HEK293T (cell line): ENCODE data around the gene ZNF789.

Experiments
- CTCF ChIA-PET: fragments of 350-600 bp; formaldehyde crosslinking; extraction: SDS; loops from one replicate; lab custom pipeline; 2021; ENCODE audit warnings: antibody characterized with exemption, inconsistent platforms; lab: Yijun Ruan, JAX
- POLR2A ChIA-PET: fragments of 350-600 bp; formaldehyde crosslinking; extraction: SDS; loops from one replicate; lab custom pipeline; 2020; ENCODE audit warnings: antibody characterized with exemption, inconsistent platforms; lab: Yijun Ruan, JAX
- DNase-seq: peaks from one replicate; pipeline ENCODE4 v3.0.0; 2012; ENCODE audit warnings: mixed read lengths; ENCODE audit errors: extremely low spot score
- ARNT ChIP-seq: fragments of 450-650 bp; IDR thresholded peaks from 2 replicates; pipeline ENCODE4 v1.6.1; 2017; ENCODE audit warnings: mild to moderate bottlenecking
- BHLHE40 ChIP-seq: fragments of 450-650 bp; IDR thresholded peaks from 2 replicates; pipeline ENCODE4 v1.6.1; 2016; ENCODE audit warnings: mild to moderate bottlenecking, moderate library complexity, borderline replicate concordance
- CTBP1 ChIP-seq: fragments of 450-650 bp; IDR thresholded peaks from 2 replicates; pipeline ENCODE4 v1.6.1; 2016; ENCODE audit warnings: borderline replicate concordance
- ELF4 ChIP-seq: fragments of 450-650 bp; IDR thresholded peaks from 2 replicates; pipeline ENCODE4 v1.6.1; 2017; ENCODE audit warnings: antibody characterized with exemption
- FOXA1 ChIP-seq: fragments of 450-650 bp; IDR thresholded peaks from 2 replicates; pipeline ENCODE4 v1.6.1; 2016; ENCODE audit warnings: mild to moderate bottlenecking
- FOXK2 ChIP-seq: fragments of 450-650 bp; IDR thresholded peaks from 2 replicates; pipeline ENCODE4 v1.6.1; 2016; ENCODE audit warnings: mild to moderate bottlenecking
- FOXM1 ChIP-seq: fragments of 450-650 bp; IDR thresholded peaks from 2 replicates; pipeline ENCODE4 v1.6.1; 2017; ENCODE audit warnings: mild to moderate bottlenecking, borderline replicate concordance
- HDGF ChIP-seq: fragments of 450-650 bp; IDR thresholded peaks from 2 replicates; pipeline ENCODE4 v1.6.1; 2017; ENCODE audit warnings: antibody characterized with exemption, borderline replicate concordance
- L3MBTL2 ChIP-seq: fragments of 450-650 bp; conservative IDR thresholded peaks from 2 replicates; pipeline ENCODE4 v1.6.1; 2016; ENCODE audit warnings: mild to moderate bottlenecking
- LEF1 ChIP-seq: fragments of 450-650 bp; IDR thresholded peaks from 2 replicates; pipeline ENCODE4 v1.6.1; 2017; ENCODE audit warnings: mild to moderate bottlenecking, borderline replicate concordance
- NFRKB ChIP-seq: fragments of 450-650 bp; IDR thresholded peaks from 2 replicates; pipeline ENCODE4 v1.6.1; 2016; ENCODE audit warnings: mild to moderate bottlenecking, moderate library complexity
- SP1 ChIP-seq: fragments of 450-650 bp; IDR thresholded peaks from 2 replicates; pipeline ENCODE4 v1.6.1; 2017
- SUZ12 ChIP-seq: fragments of 450-650 bp; IDR thresholded peaks from 2 replicates; pipeline ENCODE4 v1.6.1; 2016; ENCODE audit warnings: mild to moderate bottlenecking
- TARDBP ChIP-seq: fragments of 450-650 bp; IDR thresholded peaks from 2 replicates; pipeline ENCODE4 v1.6.1; 2016
- ZNF384 ChIP-seq: fragments of 450-650 bp; IDR thresholded peaks from 2 replicates; pipeline ENCODE4 v1.6.1; 2016
- TF ChIP-seq, protein P1 (sequence below): fragments of 450-650 bp; IDR thresholded peaks from 2 replicates; pipeline ENCODE4 v1.6.1; 2016

ZNF789 gene

GRCh38 chr7:99525713-99526440 lies 53.2 kb downstream of the ZNF789 start:
- TF ChIP-seq ELF4: no peak
- no peak for TF ChIP-seq FOXA1
- no peak for TF ChIP-seq TARDBP
- TF ChIP-seq SP1: no peak
- TF ChIP-seq SUZ12: no peak
- TF ChIP-seq FOXK2: no peak
- no peak for TF ChIP-seq L3MBTL2
- TF ChIP-seq LEF1: no peak
- no peak for TF ChIP-seq HDGF
- no peak for TF ChIP-seq NFRKB
- TF ChIP-seq ARNT: no peak
- no peak for TF ChIP-seq CTBP1
- ChIA-PET POLR2A (interaction anchor here (1.4 to 1.6 kb wide), 2 partner anchors 32 to 90 kb away, joined by 4 to 6 read pairs; partner anchors contain the start of gene ZSCAN25), CTCF (interaction anchor here (0.6 to 1.5 kb wide), 5 partner anchors 90 to 311 kb away, joined by 3 to 5 read pairs (median 3); partner anchors contain the start of gene ZSCAN25)
- DNase-seq: no peak

- DNase-seq: no peak
- POLR2A ChIA-PET: no interaction called here
- CTCF ChIA-PET: no interaction called here
Observed at GRCh38 chr7:99531354-99531765, 58.7 kb downstream of the ZNF789 start.

DNA sequence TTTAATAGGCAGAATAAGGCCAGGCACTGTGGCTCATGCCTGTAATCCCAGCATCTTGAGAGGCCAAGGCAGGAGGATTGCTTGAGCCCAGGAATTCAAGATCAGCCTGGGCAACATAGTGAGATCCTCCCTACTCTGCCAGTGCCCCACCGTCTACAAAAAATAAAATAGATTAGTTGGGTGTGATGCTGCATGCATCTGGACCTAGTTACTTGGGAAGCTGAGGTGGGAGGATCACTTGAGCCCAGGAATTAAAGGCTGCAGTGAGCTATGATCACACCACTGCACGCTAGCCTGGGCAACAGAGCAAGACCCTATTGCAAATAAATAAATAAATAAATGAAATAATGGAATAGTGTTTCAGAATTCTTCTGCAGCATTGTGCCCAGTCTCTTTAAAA lies 63.0 kb downstream of the ZNF789 start:
- CTCF ChIA-PET: no interaction called here
- DNase-seq: no peak
- POLR2A ChIA-PET: no interaction called here
- TF ChIP-seq ZNF384: no peak
- TF ChIP-seq CTBP1: no peak
- TF ChIP-seq FOXK2: no peak
- TF ChIP-seq SP1: no peak
- TF ChIP-seq BHLHE40: no peak
- no peak for TF ChIP-seq L3MBTL2
- no peak for TF ChIP-seq SUZ12
- no peak for TF ChIP-seq NFRKB
- TF ChIP-seq, protein P1, sequence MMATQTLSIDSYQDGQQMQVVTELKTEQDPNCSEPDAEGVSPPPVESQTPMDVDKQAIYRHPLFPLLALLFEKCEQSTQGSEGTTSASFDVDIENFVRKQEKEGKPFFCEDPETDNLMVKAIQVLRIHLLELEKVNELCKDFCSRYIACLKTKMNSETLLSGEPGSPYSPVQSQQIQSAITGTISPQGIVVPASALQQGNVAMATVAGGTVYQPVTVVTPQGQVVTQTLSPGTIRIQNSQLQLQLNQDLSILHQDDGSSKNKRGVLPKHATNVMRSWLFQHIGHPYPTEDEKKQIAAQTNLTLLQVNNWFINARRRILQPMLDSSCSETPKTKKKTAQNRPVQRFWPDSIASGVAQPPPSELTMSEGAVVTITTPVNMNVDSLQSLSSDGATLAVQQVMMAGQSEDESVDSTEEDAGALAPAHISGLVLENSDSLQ: no peak
- no peak for TF ChIP-seq FOXM1
- TF ChIP-seq ARNT: no peak
- TF ChIP-seq ELF4: no peak
- TF ChIP-seq FOXA1: no peak
- TF ChIP-seq LEF1: no peak
- no peak for TF ChIP-seq HDGF
- TF ChIP-seq TARDBP: no peak

More at GRCh38 chr7:99531354-99531765, 58.7 kb downstream of the ZNF789 start:
- no peak for TF ChIP-seq FOXA1
- no peak for TF ChIP-seq CTBP1
- TF ChIP-seq TARDBP: no peak
- TF ChIP-seq BHLHE40: no peak
- TF ChIP-seq SP1: no peak
- TF ChIP-seq ARNT: no peak
- TF ChIP-seq HDGF: no peak
- no peak for TF ChIP-seq ZNF384
- no peak for TF ChIP-seq SUZ12
- no peak for TF ChIP-seq ELF4
- no peak for TF ChIP-seq LEF1
- no peak for TF ChIP-seq NFRKB
- no peak for TF ChIP-seq L3MBTL2
- no peak for TF ChIP-seq FOXK2
- TF ChIP-seq, protein P1: no peak
- no peak for TF ChIP-seq FOXM1
